ENCODE data around the gene MYZAP. TPM values are rescaled to one million over a fixed set of nuclear protein-coding genes. Genes with fewer than 3 reads are reported as not detected.

The MYZAP gene
- total RNA-seq, 1 experiment from 2014 or later = 6.0 TPM

DNA sequence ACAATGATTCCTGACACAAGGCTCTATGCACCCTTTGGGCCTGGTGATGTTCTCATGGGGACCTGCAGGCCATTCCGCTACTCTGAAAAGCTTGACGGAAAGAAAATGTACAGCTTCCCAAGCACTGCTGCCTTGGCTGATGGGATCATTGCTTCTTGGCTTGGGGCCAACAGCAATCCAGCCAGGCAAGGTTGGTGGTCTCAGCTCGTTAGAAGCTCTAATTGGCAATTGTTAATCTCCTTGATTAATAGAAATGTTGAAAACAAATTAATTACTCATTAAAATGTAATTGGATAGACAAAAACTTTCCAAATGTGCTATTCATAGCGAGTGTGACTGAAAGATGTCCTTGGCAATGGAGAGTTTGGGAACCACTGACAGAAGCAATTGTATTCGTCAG, 16.3 kb upstream of the MYZAP start:
- no peaks in the 10 kb centered on the region for H3F3A ChIP-seq (ENCODE audit: low read length, unreplicated experiment)
- CTCF ChIA-PET = no interaction called here
- H4K20me1 ChIP-seq (ENCODE audit: low read length) = no peaks in the 10 kb centered on the region
- H3K9me3 ChIP-seq (ENCODE audit: low read length) = no peaks in the 10 kb centered on the region
- peaks cover 17% of the 10 kb centered on the region for H3K4me1 ChIP-seq (ENCODE audit: insufficient read depth, low read length)
- POLR2A ChIA-PET (ENCODE audit: unreplicated experiment) = no interaction called here
- DNase-seq (no peak), ATAC-seq (no peak)
- no peak overlapping the region for H3K4me2 ChIP-seq (ENCODE audit: low read length)
- intact Hi-C loops (cut with micrococcal nuclease) = no loop called here
- H3K9ac ChIP-seq (ENCODE audit: low read length) = no peak overlapping the region
- no peak overlapping the region for H3K27ac ChIP-seq (ENCODE audit: low read length)
- H3K79me2 ChIP-seq (ENCODE audit: low read length) = no peaks in the 10 kb centered on the region
- H3K27me3 ChIP-seq (ENCODE audit: low read length) = no peaks in the 10 kb centered on the region
- no peak overlapping the region for H3K4me3 ChIP-seq (ENCODE audit: low read length)
- no TSS peak for BruUV-seq (replicated peaks)
- TF ChIP-seq EZH2phosphoT487 (IDR thresholded peaks at IDR 0.05; ENCODE audit: borderline replicate concordance, low read length) (no peak), EZH2 (IDR thresholded peaks at IDR 0.05; ENCODE audit: low read length, unreplicated experiment) (no peak)
- TF ChIP-seq, protein P1, sequence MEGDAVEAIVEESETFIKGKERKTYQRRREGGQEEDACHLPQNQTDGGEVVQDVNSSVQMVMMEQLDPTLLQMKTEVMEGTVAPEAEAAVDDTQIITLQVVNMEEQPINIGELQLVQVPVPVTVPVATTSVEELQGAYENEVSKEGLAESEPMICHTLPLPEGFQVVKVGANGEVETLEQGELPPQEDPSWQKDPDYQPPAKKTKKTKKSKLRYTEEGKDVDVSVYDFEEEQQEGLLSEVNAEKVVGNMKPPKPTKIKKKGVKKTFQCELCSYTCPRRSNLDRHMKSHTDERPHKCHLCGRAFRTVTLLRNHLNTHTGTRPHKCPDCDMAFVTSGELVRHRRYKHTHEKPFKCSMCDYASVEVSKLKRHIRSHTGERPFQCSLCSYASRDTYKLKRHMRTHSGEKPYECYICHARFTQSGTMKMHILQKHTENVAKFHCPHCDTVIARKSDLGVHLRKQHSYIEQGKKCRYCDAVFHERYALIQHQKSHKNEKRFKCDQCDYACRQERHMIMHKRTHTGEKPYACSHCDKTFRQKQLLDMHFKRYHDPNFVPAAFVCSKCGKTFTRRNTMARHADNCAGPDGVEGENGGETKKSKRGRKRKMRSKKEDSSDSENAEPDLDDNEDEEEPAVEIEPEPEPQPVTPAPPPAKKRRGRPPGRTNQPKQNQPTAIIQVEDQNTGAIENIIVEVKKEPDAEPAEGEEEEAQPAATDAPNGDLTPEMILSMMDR (conservative IDR thresholded peaks at IDR 0.05; ENCODE audit: low read depth, low read length) = no peak
- no peaks in the 10 kb centered on the region for H3K9me2 ChIP-seq (replicated peaks; ENCODE audit: low read length)
- H3K36me3 ChIP-seq (ENCODE audit: low read depth, low read length) = no peaks in the 10 kb centered on the region
- H2AFZ ChIP-seq (ENCODE audit: low read length) = no peak overlapping the region

DNA sequence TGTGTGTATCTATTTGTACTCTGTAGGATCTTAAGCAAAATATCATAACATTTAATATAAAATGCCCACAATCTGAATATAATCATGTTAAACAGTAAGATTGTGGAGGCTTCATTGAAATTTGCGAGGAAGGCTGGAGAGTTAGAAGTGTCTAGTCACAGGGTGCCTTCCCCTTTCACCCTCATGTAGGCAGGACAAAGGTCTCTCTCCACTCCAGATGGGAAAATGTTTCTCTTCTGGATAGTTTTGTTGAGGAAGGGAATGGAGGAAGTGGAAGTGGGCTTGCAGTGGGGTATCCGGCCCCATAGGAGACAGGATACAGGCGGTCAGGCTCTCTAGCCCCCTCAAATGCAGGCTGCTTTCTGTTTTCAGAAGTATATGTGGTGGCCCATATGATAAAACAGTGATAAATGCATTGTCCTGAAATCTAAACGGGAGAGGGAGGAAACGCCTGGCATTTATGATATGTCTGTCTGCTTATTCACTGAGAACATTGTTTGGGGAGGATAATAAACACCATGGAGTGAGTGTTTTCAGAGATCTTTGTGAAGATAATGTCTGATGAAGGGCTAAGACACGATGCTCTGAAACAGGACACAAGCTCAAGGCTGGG, 13.3 kb upstream of the MYZAP start:
- H3K36me3 ChIP-seq (ENCODE audit: low read depth, low read length) = no peaks in the 10 kb centered on the region
- no peak for DNase-seq
- intact Hi-C loops (cut with micrococcal nuclease) = no loop called here
- ChIA-PET POLR2A (ENCODE audit: unreplicated experiment) (no interaction called here), CTCF (no interaction called here)
- H3K27ac ChIP-seq (ENCODE audit: low read length) = no peak overlapping the region
- no peak overlapping the region for H3K9ac ChIP-seq (ENCODE audit: low read length)
- TF ChIP-seq EZH2phosphoT487 (IDR thresholded peaks at IDR 0.05; ENCODE audit: borderline replicate concordance, low read length) (no peak), EZH2 (IDR thresholded peaks at IDR 0.05; ENCODE audit: low read length, unreplicated experiment) (no peak)
- TF ChIP-seq, protein P1 (conservative IDR thresholded peaks at IDR 0.05; ENCODE audit: low read depth, low read length) = no peak
- no peak overlapping the region for H3K4me3 ChIP-seq (ENCODE audit: low read length)
- H3K9me2 ChIP-seq (replicated peaks; ENCODE audit: low read length) = no peaks in the 10 kb centered on the region
- ATAC-seq = no peak
- no peak overlapping the region for H2AFZ ChIP-seq (ENCODE audit: low read length)
- H3K9me3 ChIP-seq (ENCODE audit: low read length) = no peaks in the 10 kb centered on the region
- no TSS peak for BruUV-seq (replicated peaks)
- no peaks in the 10 kb centered on the region for H3K79me2 ChIP-seq (ENCODE audit: low read length)
- no peaks in the 10 kb centered on the region for H3K27me3 ChIP-seq (ENCODE audit: low read length)
- H3K4me2 ChIP-seq (ENCODE audit: low read length) = no peak overlapping the region
- no peaks in the 10 kb centered on the region for H3F3A ChIP-seq (ENCODE audit: low read length, unreplicated experiment)
- no peaks in the 10 kb centered on the region for H3K4me1 ChIP-seq (ENCODE audit: insufficient read depth, low read length)
- no peaks in the 10 kb centered on the region for H4K20me1 ChIP-seq (ENCODE audit: low read length)

DNA sequence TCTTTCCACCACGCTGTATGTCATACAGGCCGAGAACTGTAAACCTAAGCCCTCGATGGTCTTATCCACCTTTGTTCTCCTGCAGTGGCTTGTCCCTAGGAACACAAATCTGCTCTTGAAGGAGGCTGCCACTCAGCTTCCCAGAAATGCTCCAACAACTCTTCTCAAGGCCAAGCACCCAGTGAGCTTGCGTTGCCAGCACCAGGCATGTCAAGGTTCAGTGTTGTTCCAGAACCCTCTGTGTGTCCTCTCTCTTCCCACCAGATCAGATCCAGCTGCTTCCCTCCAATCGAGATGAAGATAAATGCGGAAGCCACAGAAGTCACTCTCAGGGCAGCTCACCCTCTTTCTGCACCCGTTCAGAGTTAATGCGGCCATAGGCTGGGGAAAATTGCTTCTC, 11.3 kb upstream of the MYZAP start:
- CTCF ChIA-PET = no interaction called here
- no peaks in the 10 kb centered on the region for H3F3A ChIP-seq (ENCODE audit: low read length, unreplicated experiment)
- ATAC-seq = no peak

More for the DNA sequence above, 11.3 kb upstream of the MYZAP start:
- Histone ChIP-seq H3K27me3 (ENCODE audit: low read length) (no peaks in the 10 kb centered on the region), H3K9ac (ENCODE audit: low read length) (no peak overlapping the region), H3K27ac (ENCODE audit: low read length) (no peak overlapping the region), H3K4me3 (ENCODE audit: low read length) (no peak overlapping the region), H3K79me2 (ENCODE audit: low read length) (no peaks in the 10 kb centered on the region), H3K9me2 (replicated peaks; ENCODE audit: low read length) (no peaks in the 10 kb centered on the region), H3K4me2 (ENCODE audit: low read length) (no peak overlapping the region), H3K4me1 (ENCODE audit: insufficient read depth, low read length) (no peaks in the 10 kb centered on the region), H2AFZ (ENCODE audit: low read length) (no peak overlapping the region), H3K9me3 (ENCODE audit: low read length) (no peaks in the 10 kb centered on the region), H4K20me1 (ENCODE audit: low read length) (no peaks in the 10 kb centered on the region), H3K36me3 (ENCODE audit: low read depth, low read length) (no peaks in the 10 kb centered on the region)
- no peak for DNase-seq
- POLR2A ChIA-PET (ENCODE audit: unreplicated experiment) = no interaction called here
- intact Hi-C loops (cut with micrococcal nuclease) = no loop called here
- no TSS peak for BruUV-seq (replicated peaks)
- TF ChIP-seq, protein P1 (conservative IDR thresholded peaks at IDR 0.05; ENCODE audit: low read depth, low read length) = no peak
- TF ChIP-seq EZH2phosphoT487 (IDR thresholded peaks at IDR 0.05; ENCODE audit: borderline replicate concordance, low read length) (no peak), EZH2 (IDR thresholded peaks at IDR 0.05; ENCODE audit: low read length, unreplicated experiment) (no peak)

Data from PC-3 (cell line).